Astrocyte of the cerebellum (primary cell): ENCODE measurements around the gene SRSF1.

ENCODE experiments used
- DNase-seq: peaks from one replicate; pipeline ENCODE4 v3.0.0-alpha.2; 2011; ENCODE audit warnings: low read depth
- H3K4me3 ChIP-seq: 2 replicates; pipeline ENCODE4 v1.5.1; 2011; ENCODE audit warnings: mild to moderate bottlenecking, low read depth, low read length, moderate library complexity
- in situ Hi-C: cut with HindIII; loops from 2 replicates; pipeline ENCODE4 v1.10.0; 2017; ENCODE audit warnings: low sequenced_read_pairs
- TF ChIP-seq, protein P1 (sequence below): IDR thresholded peaks from 2 replicates; pipeline ENCODE4 v1.5.1; 2012; ENCODE audit warnings: low read length, low read depth, moderate library complexity, mild to moderate bottlenecking; ENCODE audit errors: missing control alignments

The SRSF1 gene, protein sequence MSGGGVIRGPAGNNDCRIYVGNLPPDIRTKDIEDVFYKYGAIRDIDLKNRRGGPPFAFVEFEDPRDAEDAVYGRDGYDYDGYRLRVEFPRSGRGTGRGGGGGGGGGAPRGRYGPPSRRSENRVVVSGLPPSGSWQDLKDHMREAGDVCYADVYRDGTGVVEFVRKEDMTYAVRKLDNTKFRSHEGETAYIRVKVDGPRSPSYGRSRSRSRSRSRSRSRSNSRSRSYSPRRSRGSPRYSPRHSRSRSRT

DNA sequence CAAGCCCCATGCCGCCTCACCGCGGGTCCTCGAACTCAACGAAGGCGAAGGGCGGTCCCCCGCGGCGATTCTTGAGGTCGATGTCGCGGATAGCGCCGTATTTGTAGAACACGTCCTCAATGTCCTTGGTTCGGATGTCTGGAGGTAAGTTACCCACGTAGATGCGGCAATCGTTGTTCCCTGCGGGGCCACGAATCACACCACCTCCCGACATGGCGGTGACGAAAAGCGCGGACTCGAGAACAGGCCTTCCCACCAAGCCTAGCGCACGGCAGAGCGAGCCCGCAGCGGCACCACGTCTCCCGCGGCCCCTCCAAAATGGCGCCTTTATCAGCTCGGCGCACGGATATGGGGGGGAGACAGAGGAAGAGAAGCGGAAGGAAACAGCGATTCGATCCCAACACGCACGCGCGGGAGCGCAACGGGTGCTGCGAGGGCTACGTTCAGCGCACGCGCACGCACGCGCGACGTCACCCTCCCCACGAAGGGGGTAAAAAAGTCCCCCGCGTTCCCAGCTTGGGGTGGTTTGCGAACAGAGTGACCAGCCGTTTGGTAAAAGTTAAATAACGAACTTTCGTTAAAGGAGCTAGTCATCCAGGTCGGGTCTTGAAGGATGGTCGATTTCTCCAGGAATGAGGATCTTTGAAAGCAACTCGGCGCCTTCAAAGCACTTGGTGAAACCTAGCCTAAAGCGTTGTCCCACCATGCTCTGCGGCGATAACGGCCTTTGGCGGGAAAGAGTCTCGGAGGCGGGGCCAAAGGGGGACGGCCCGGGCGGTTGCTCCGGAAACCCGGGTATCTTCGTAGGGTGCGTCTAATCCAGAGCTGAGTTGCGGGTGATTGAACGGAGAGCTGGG is at the start of gene SRSF1:
SRSF1 (minus strand) TSS at position 323 of the 857 bp plus-strand sequence; CDS start at position 214, 109 bp downstream.
- TF ChIP-seq, protein P1, sequence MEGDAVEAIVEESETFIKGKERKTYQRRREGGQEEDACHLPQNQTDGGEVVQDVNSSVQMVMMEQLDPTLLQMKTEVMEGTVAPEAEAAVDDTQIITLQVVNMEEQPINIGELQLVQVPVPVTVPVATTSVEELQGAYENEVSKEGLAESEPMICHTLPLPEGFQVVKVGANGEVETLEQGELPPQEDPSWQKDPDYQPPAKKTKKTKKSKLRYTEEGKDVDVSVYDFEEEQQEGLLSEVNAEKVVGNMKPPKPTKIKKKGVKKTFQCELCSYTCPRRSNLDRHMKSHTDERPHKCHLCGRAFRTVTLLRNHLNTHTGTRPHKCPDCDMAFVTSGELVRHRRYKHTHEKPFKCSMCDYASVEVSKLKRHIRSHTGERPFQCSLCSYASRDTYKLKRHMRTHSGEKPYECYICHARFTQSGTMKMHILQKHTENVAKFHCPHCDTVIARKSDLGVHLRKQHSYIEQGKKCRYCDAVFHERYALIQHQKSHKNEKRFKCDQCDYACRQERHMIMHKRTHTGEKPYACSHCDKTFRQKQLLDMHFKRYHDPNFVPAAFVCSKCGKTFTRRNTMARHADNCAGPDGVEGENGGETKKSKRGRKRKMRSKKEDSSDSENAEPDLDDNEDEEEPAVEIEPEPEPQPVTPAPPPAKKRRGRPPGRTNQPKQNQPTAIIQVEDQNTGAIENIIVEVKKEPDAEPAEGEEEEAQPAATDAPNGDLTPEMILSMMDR: no peak
- in situ Hi-C loops: no loop called here
- H3K4me3 ChIP-seq: peak within 1 kb of the TSS; percentile 99
- peak; percentile 95 for DNase-seq

DNA sequence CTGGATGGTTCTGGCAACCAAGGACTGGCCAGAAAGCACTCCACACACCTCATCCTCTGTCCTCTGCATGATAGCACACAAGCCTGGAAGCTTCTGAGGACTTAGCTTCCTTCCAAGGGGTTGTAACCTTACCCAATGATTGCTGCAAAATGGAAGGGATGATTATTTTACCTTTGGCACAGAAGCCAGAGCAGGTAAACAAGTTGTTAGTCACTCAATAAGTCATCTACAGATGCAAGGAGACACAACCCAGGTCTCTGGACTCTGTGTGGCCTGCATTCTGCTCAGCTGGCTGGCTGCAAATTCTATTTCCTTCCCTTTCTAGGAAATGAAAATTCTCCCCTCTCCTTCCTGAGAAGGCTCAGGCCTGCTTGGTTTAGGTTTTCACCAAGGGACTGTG is 49.4 kb upstream of the SRSF1 start:
- no peak overlapping the region for H3K4me3 ChIP-seq
- TF ChIP-seq, protein P1: no peak
- no peak for DNase-seq
- in situ Hi-C loops: loop anchor here (5.0 kb wide), 1 partner anchor 71 kb away; no protein-coding TSS in a partner anchor

DNA sequence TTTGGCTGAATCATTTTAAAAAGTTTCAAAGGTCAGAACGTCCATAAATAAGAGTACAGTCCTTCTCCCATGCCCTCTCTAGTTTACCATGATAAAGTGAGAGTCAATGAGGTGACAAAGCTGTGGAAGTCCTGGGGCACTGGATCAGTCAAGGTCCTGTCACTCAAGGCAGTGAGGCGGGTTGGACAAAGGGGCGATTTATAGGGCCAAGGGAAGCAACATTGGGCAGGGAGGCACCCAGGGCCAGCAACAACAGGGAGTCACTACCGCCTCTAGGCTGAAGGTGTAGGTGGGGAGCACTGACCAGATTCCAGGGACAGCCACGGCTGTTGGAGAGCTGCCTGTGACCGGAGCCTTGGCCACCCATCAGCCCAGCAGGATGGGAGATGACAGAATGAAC is 47.6 kb upstream of the SRSF1 start:
- in situ Hi-C loops: loop anchor here (5.0 kb wide), 1 partner anchor 73 kb away; no protein-coding TSS in a partner anchor
- DNase-seq: no peak
- TF ChIP-seq, protein P1: no peak
- H3K4me3 ChIP-seq: no peak overlapping the region

DNA sequence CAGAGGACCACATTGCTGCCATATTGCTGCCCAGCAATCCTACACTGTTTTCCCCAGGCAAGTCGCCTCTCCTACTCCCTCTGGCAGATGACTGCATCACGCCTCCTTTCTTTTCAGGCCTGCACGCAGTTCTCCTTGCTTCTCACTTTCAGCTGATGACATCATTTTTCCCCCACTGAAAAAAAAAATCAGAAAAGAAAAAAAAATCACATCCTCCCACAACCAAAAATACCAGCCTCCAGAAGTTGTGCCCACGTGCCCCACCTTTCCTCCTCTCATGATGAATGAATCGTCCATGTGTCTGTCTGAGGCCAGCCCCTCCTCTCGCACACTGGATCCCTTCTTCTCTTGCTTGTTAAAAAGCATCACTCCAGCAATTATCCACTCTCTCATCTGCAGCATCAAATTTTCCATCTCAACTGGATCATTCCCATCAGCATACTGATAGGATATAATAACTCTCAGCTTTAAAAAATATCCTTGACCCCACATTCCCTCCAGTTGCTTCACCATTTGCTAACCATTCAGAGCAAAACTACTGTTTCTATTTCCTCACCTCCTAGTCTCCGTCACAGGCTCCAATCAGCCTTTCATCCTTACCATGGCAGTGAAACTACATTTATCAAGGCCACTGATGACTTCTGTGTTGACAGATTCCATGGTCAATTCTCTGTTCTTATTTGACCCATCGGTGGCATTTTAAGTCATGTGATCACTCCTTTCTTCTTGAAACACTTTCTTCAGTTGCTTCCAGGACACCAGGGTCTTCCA is 46.1 kb upstream of the SRSF1 start:
- H3K4me3 ChIP-seq: no peak overlapping the region
- no peak for DNase-seq
- in situ Hi-C loops: no loop called here
- TF ChIP-seq, protein P1: no peak

DNA sequence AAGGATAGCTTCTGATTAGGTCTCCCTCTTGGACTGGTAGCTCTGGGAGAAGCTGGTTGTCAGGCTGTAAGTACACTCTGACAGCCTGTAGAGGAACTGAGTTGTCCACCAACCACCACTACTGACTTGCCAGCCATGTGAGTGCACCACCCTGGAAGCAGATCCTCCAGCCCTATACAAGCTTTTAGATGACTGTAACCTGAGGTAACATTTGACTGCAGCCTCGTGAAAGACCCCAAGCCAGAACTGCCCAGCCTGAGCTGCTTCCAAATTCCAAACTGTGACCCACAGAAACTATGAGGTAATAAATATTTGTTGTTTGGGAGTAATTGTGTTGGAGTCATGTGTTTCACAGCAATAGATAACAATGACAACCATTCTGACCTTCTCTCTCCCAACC is 45.4 kb upstream of the SRSF1 start:
- TF ChIP-seq, protein P1: no peak
- in situ Hi-C loops: no loop called here
- H3K4me3 ChIP-seq: no peak overlapping the region
- no peak for DNase-seq

DNA sequence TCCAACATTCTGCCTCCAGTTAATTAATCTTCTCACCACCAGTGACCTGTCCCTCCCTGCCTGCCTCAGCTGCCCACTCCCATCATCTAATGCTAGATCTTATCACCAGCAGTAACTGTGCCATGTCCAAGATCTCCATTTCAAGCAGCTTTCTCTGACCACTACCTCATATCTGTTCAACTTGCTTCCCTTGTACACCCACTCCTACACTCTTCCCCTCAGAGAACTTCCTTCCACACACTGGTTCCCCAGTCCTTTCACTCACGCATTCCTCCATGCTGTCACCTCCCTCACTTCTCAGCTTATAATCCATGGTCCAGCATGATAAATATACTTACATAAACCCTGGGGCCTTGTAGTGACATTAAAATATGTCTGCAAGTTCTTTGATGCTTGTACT is 44.4 kb upstream of the SRSF1 start:
- TF ChIP-seq, protein P1: no peak
- in situ Hi-C loops: no loop called here
- DNase-seq: no peak
- no peak overlapping the region for H3K4me3 ChIP-seq
